ENCODE measurements around the gene PCCA.
A peak's percentile ranks its signal among the peaks of the same experiment; 100 is the strongest.
"Not testable (repeated sequence)": the region's sequence is repeated elsewhere in the genome, so short reads cannot be mapped to it uniquely, and the experiment has no call there.

PCCA gene

DNA sequence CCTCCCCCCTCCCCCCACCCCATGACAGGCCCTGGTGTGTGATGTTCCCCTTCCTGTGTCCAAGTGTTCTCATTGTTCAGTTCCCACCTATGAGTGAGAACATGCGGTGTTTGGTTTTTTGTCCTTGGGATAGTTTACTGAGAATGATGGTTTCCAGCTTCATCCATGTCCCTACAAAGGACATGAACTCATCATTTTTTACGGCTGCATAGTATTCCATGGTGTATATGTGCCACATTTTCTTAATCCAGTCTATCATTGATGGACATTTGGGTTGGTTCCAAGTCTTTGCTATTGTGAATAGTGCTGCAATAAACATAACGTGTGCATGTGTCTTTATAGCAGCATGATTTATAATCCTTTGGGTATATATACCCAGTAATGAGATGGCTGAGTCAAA lies 229.6 kb downstream of the PCCA start:
- no CpG with 5 or more reads among the region's 3 CpGs for WGBS (ENCODE audit: extremely low coverage, insufficient coverage, low lambda C conversion rate)

DNA sequence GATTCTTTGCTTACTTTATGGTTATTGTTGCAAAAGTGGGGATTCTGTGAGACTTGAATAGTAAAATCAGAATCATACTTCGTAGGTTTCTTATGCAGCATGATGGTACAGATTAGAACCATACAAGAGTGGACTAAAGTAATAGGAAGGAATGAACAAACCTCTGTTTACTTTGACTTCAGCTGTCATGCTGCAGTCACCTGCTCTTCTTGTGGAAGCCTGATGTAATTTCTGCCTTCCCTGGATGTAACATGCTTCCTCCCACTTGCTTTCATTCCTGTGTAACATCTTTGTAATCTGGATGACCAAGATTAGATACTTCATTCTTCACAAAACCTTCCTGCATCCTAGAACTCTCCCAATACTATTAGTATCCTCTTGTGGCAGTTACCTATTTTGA lies 235.0 kb downstream of the PCCA start:
- H3K4ac ChIP-seq (ENCODE audit: low read depth, low read length), result no peak overlapping the region
- H2AK5ac ChIP-seq (ENCODE audit: low read length), result no peak overlapping the region
- H3K27me3 ChIP-seq (ENCODE audit: insufficient read depth, low read length, poor library complexity), result no peaks in the 10 kb centered on the region
- H3K4me1 ChIP-seq (ENCODE audit: control insufficient read depth, low read depth, low read length), result no peaks in the 10 kb centered on the region
- H2BK5ac ChIP-seq (ENCODE audit: low read length), result no peak overlapping the region
- DNase-seq, result no peak
- WGBS (ENCODE audit: extremely low coverage, insufficient coverage, low lambda C conversion rate), result no CpG with 5 or more reads among the region's 1 CpG
- no peak overlapping the region for H3K27ac ChIP-seq (ENCODE audit: low read depth, low read length)
- no peak overlapping the region for H2BK15ac ChIP-seq (replicated peaks; ENCODE audit: low read depth)
- H4K8ac ChIP-seq (ENCODE audit: low read depth, low read length), result no peak overlapping the region
- H3K4me2 ChIP-seq (ENCODE audit: low read length), result no peak overlapping the region
- no peak overlapping the region for H3K23ac ChIP-seq (ENCODE audit: low read length)
- no peak overlapping the region for H3K4me3 ChIP-seq (ENCODE audit: low read length)
- H3K18ac ChIP-seq (ENCODE audit: low read length), result no peak overlapping the region
- no peak overlapping the region for H4K5ac ChIP-seq (ENCODE audit: low read length)
- no peaks in the 10 kb centered on the region for H3K79me2 ChIP-seq (ENCODE audit: control insufficient read depth, insufficient read depth, low read length)
- H2BK120ac ChIP-seq (ENCODE audit: low read depth, low read length), result no peak overlapping the region
- no peak overlapping the region for H3K56ac ChIP-seq (ENCODE audit: low read length)
- H3K9ac ChIP-seq (ENCODE audit: low read length), result no peak overlapping the region
- no peaks in the 10 kb centered on the region for H3K36me3 ChIP-seq (ENCODE audit: control insufficient read depth, insufficient read depth, low read length)
- H3K79me1 ChIP-seq (ENCODE audit: low read length), result no peaks in the 10 kb centered on the region

More for the DNA sequence above, 229.6 kb downstream of the PCCA start:
- not testable (repeated sequence) for H3K18ac ChIP-seq (ENCODE audit: low read length); H2BK15ac ChIP-seq (replicated peaks; ENCODE audit: low read depth); H3K56ac ChIP-seq (ENCODE audit: low read length); H3K9ac ChIP-seq (ENCODE audit: low read length); H3K79me2 ChIP-seq (ENCODE audit: control insufficient read depth, insufficient read depth, low read length); DNase-seq; H3K23ac ChIP-seq (ENCODE audit: low read length); H3K4me1 ChIP-seq (ENCODE audit: control insufficient read depth, low read depth, low read length); H4K5ac ChIP-seq (ENCODE audit: low read length); H3K4me2 ChIP-seq (ENCODE audit: low read length); H3K79me1 ChIP-seq (ENCODE audit: low read length); H4K8ac ChIP-seq (ENCODE audit: low read depth, low read length); H2BK120ac ChIP-seq (ENCODE audit: low read depth, low read length); H3K27me3 ChIP-seq (ENCODE audit: insufficient read depth, low read length, poor library complexity); H3K27ac ChIP-seq (ENCODE audit: low read depth, low read length); H3K36me3 ChIP-seq (ENCODE audit: control insufficient read depth, insufficient read depth, low read length); H3K4ac ChIP-seq (ENCODE audit: low read depth, low read length); H2BK5ac ChIP-seq (ENCODE audit: low read length); H2AK5ac ChIP-seq (ENCODE audit: low read length); H3K4me3 ChIP-seq (ENCODE audit: low read length)

DNA sequence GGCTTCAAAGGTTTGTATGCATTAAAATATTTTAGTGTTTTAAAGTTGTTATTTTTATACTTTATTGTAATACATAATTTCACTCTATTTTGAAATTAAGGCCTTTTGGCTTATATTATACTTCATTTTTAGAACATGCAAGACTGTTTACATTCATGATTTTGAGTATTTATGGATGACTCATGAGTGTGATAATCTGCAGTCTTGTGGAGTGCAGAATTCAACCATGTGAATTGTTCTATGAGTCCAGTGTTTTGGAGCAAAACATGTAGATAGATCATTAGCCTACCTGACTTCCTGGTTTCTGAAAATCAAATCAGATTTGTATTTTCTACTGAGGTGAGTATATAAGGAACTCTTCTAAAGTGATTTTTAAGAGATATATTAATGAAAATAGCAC lies 241.8 kb downstream of the PCCA start:
- Histone ChIP-seq H3K36me3 (ENCODE audit: control insufficient read depth, insufficient read depth, low read length) (no peaks in the 10 kb centered on the region), H2BK5ac (ENCODE audit: low read length) (no peak overlapping the region), H3K23ac (ENCODE audit: low read length) (no peak overlapping the region), H2BK120ac (ENCODE audit: low read depth, low read length) (no peak overlapping the region), H4K5ac (ENCODE audit: low read length) (no peak overlapping the region), H3K79me2 (ENCODE audit: control insufficient read depth, insufficient read depth, low read length) (no peaks in the 10 kb centered on the region), H3K4me2 (ENCODE audit: low read length) (no peak overlapping the region), H3K27me3 (ENCODE audit: insufficient read depth, low read length, poor library complexity) (no peaks in the 10 kb centered on the region), H3K4me3 (ENCODE audit: low read length) (no peak overlapping the region), H3K4me1 (ENCODE audit: control insufficient read depth, low read depth, low read length) (no peaks in the 10 kb centered on the region), H3K18ac (ENCODE audit: low read length) (no peak overlapping the region), H3K27ac (ENCODE audit: low read depth, low read length) (no peak overlapping the region), H2AK5ac (ENCODE audit: low read length) (no peak overlapping the region), H3K79me1 (ENCODE audit: low read length) (no peaks in the 10 kb centered on the region), H2BK15ac (replicated peaks; ENCODE audit: low read depth) (no peak overlapping the region), H4K8ac (ENCODE audit: low read depth, low read length) (no peak overlapping the region), H3K4ac (ENCODE audit: low read depth, low read length) (no peak overlapping the region), H3K56ac (ENCODE audit: low read length) (no peak overlapping the region), H3K9ac (ENCODE audit: low read length) (no peak overlapping the region)
- DNase-seq, result no peak

DNA sequence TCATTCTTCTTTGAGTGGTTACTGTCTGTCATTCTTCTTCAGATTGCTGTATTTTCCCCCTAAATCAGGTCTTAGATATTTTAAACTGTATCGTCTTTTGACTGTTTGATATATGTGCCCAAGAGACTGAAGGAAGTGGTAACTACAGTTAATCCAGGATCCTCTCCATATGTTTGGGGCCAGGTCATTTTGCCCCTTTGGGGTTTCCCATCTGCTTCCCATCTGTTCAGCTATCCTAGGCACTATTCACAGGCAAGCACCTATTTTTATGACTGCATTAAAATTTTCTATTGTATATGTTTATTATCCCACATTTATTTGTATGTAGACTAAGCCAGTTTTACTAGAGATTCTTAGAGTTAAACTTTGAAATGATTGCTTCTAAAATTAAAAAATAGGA lies 244.2 kb downstream of the PCCA start:
- no peaks in the 10 kb centered on the region for H3K36me3 ChIP-seq (ENCODE audit: control insufficient read depth, insufficient read depth, low read length)
- H3K56ac ChIP-seq (ENCODE audit: low read length), result no peak overlapping the region
- no peak for DNase-seq
- H3K4me1 ChIP-seq (ENCODE audit: control insufficient read depth, low read depth, low read length), result no peaks in the 10 kb centered on the region
- H2BK5ac ChIP-seq (ENCODE audit: low read length), result no peak overlapping the region
- H2BK15ac ChIP-seq (replicated peaks; ENCODE audit: low read depth), result no peak overlapping the region
- H4K5ac ChIP-seq (ENCODE audit: low read length), result no peak overlapping the region
- no peak overlapping the region for H3K4ac ChIP-seq (ENCODE audit: low read depth, low read length)
- no peak overlapping the region for H3K27ac ChIP-seq (ENCODE audit: low read depth, low read length)
- H2AK5ac ChIP-seq (ENCODE audit: low read length), result no peak overlapping the region
- H3K9ac ChIP-seq (ENCODE audit: low read length), result no peak overlapping the region
- no peaks in the 10 kb centered on the region for H3K79me1 ChIP-seq (ENCODE audit: low read length)
- H3K4me2 ChIP-seq (ENCODE audit: low read length), result no peak overlapping the region
- no peak overlapping the region for H3K23ac ChIP-seq (ENCODE audit: low read length)
- no peaks in the 10 kb centered on the region for H3K79me2 ChIP-seq (ENCODE audit: control insufficient read depth, insufficient read depth, low read length)
- WGBS (ENCODE audit: extremely low coverage, insufficient coverage, low lambda C conversion rate), result no CpG with 5 or more reads among the region's 1 CpG
- no peak overlapping the region for H4K8ac ChIP-seq (ENCODE audit: low read depth, low read length)
- no peak overlapping the region for H3K18ac ChIP-seq (ENCODE audit: low read length)
- no peak overlapping the region for H2BK120ac ChIP-seq (ENCODE audit: low read depth, low read length)
- H3K4me3 ChIP-seq (ENCODE audit: low read length), result no peak overlapping the region
- H3K27me3 ChIP-seq (ENCODE audit: insufficient read depth, low read length, poor library complexity), result no peaks in the 10 kb centered on the region

DNA sequence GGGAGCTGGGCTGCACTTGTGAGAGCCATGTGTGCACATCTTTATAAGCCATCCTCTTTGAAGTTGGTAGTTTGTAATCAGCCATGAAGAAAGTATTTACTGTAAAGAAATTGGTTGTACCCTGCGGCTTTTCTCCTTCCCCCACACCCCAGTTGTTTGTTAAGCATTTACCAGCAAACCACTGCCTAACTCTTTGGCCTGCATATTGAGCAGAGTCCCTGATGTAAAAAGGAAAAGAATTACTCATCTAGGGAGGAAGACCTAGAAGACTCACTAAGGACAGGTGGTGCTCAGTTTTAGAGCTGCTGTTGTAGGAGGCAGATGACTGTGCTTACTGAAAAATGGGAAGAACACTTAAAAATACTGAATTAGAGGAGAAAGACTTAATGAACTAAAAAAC lies 245.3 kb downstream of the PCCA start:
- Histone ChIP-seq H3K56ac (ENCODE audit: low read length) (no peak overlapping the region), H2BK5ac (ENCODE audit: low read length) (no peak overlapping the region), H2BK120ac (ENCODE audit: low read depth, low read length) (no peak overlapping the region), H2BK15ac (replicated peaks; ENCODE audit: low read depth) (no peak overlapping the region), H3K4me2 (ENCODE audit: low read length) (no peak overlapping the region), H2AK5ac (ENCODE audit: low read length) (no peak overlapping the region), H4K8ac (ENCODE audit: low read depth, low read length) (no peak overlapping the region), H3K4me3 (ENCODE audit: low read length) (no peak overlapping the region), H3K79me2 (ENCODE audit: control insufficient read depth, insufficient read depth, low read length) (no peaks in the 10 kb centered on the region), H3K27ac (ENCODE audit: low read depth, low read length) (no peak overlapping the region), H3K36me3 (ENCODE audit: control insufficient read depth, insufficient read depth, low read length) (no peaks in the 10 kb centered on the region), H3K9ac (ENCODE audit: low read length) (no peak overlapping the region), H4K5ac (ENCODE audit: low read length) (no peak overlapping the region), H3K23ac (ENCODE audit: low read length) (no peak overlapping the region), H3K27me3 (ENCODE audit: insufficient read depth, low read length, poor library complexity) (no peaks in the 10 kb centered on the region), H3K18ac (ENCODE audit: low read length) (no peak overlapping the region), H3K4me1 (ENCODE audit: control insufficient read depth, low read depth, low read length) (no peaks in the 10 kb centered on the region), H3K4ac (ENCODE audit: low read depth, low read length) (no peak overlapping the region), H3K79me1 (ENCODE audit: low read length) (no peaks in the 10 kb centered on the region)
- WGBS (ENCODE audit: extremely low coverage, insufficient coverage, low lambda C conversion rate), result no CpG with 5 or more reads among the region's 1 CpG
- DNase-seq, result no peak

DNA sequence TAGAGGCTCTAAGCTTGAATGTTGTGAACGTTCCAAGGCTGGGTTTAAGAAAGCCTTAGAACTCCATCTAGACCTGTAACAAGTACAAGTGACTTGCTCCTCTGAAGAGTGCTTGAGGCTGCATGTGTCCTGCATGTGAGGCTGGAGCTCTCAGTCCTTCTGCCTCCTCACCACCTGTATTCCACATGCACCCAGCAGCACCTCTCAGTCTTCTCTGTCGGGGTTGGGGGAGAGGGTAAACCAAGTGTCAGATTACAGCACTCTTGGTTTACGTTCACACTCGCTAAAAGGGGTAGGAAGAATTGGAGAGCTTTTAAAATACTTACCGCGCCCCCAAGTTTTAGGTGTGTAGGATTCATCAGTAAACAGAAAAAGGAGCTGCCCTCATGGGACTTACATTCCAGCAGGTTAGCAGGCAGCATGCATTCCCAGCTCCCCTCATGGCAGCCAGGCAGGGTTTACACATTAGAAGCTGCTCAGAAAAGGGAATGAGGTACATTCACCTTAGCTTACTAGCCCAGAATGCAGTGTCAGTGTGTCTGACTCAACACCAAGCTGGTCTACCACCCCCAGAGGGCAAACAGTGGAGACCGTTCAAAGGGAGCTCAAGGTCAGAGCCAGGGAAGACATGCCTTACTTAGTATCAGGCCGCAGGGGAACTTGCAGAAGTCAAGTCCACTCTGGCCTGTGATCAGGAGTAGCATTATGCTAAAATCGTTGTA lies 248.1 kb downstream of the PCCA start:
- H3K9ac ChIP-seq (ENCODE audit: low read length), result no peak overlapping the region
- H3K56ac ChIP-seq (ENCODE audit: low read length), result no peak overlapping the region
- no peak overlapping the region for H2BK15ac ChIP-seq (replicated peaks; ENCODE audit: low read depth)
- H4K8ac ChIP-seq (ENCODE audit: low read depth, low read length), result no peak overlapping the region
- H3K4me2 ChIP-seq (ENCODE audit: low read length), result no peak overlapping the region
- H3K79me1 ChIP-seq (ENCODE audit: low read length), result no peaks in the 10 kb centered on the region
- H2BK5ac ChIP-seq (ENCODE audit: low read length), result no peak overlapping the region
- peak; percentile 54 for DNase-seq
- no peak overlapping the region for H2AK5ac ChIP-seq (ENCODE audit: low read length)
- H3K4me3 ChIP-seq (ENCODE audit: low read length), result no peak overlapping the region
- no CpG with 5 or more reads among the region's 9 CpGs for WGBS (ENCODE audit: extremely low coverage, insufficient coverage, low lambda C conversion rate)
- H3K4me1 ChIP-seq (ENCODE audit: control insufficient read depth, low read depth, low read length), result no peaks in the 10 kb centered on the region
- no peaks in the 10 kb centered on the region for H3K27me3 ChIP-seq (ENCODE audit: insufficient read depth, low read length, poor library complexity)
- no peaks in the 10 kb centered on the region for H3K79me2 ChIP-seq (ENCODE audit: control insufficient read depth, insufficient read depth, low read length)
- H2BK120ac ChIP-seq (ENCODE audit: low read depth, low read length), result no peak overlapping the region
- H3K4ac ChIP-seq (ENCODE audit: low read depth, low read length), result no peak overlapping the region
- no peaks in the 10 kb centered on the region for H3K36me3 ChIP-seq (ENCODE audit: control insufficient read depth, insufficient read depth, low read length)
- no peak overlapping the region for H3K23ac ChIP-seq (ENCODE audit: low read length)
- H3K27ac ChIP-seq (ENCODE audit: low read depth, low read length), result no peak overlapping the region
- no peak overlapping the region for H3K18ac ChIP-seq (ENCODE audit: low read length)
- no peak overlapping the region for H4K5ac ChIP-seq (ENCODE audit: low read length)

Measured in mesendoderm (in vitro differentiated cells).